GM21737 (cell line): Measurements from ENCODE around the gene THSD4.
"Not testable (repeated sequence)": the region's sequence is repeated elsewhere in the genome, so short reads cannot be mapped to it uniquely, and the experiment has no call there.

Experiments
- ATAC-seq: cut with Tn5 transposase; IDR thresholded peaks from one replicate; pipeline ENCODE4 v1.9.1; 2021; ENCODE audit warnings: mild to moderate bottlenecking, moderate library complexity; ENCODE audit not compliant: unreplicated experiment

THSD4 gene

GRCh38 chr15:71718116-71718910, 603.0 kb downstream of the THSD4 start:
- no peak for ATAC-seq

DNA sequence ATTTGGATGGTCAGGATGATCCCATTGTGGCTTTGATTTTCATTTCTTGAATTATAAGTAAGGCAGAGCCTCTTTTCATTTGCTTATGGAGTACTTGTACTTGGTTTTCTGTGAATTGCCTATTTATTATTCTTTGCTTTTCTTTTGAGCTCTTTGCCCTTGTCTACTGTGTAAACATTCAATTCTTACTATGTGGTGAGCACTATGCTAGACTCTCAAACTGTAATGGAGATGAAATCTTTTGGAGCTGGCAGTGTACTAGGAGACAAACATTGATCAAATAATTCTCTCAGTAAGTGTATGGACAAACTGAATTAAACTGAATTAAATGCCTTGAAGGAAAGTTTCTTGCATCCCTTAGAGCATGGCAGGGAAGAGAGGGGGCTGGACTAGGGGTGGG, 608.1 kb downstream of the THSD4 start:
- no peak for ATAC-seq

- not testable (repeated sequence) for ATAC-seq
These were observed 610.1 kb downstream of the THSD4 start for GRCh38 chr15:71725207-71725955.

DNA sequence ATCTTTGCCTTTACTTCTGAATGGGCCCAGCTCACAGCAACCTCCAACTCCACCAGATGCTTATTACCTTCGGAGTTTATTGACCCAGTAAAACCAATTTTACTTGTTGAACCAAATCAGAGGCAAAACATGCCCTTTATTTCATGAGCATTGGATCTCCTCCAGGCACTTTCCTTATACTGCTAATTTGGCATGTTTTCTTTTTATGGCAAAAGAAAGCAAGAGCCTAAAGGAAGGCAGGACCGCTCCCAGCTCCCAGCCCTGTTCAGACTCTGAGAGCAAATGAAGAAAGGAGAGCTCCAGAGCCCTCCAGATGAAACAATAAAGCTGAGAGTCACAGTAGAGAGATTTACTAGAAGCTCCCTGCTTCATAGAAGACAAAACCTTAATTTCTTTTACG, 613.6 kb downstream of the THSD4 start:
- ATAC-seq, result no peak

- no peak for ATAC-seq
These were observed 614.0 kb downstream of the THSD4 start for GRCh38 chr15:71729319-71729718.

- no peak for ATAC-seq
These were observed 615.2 kb downstream of the THSD4 start for GRCh38 chr15:71730277-71731144.

DNA sequence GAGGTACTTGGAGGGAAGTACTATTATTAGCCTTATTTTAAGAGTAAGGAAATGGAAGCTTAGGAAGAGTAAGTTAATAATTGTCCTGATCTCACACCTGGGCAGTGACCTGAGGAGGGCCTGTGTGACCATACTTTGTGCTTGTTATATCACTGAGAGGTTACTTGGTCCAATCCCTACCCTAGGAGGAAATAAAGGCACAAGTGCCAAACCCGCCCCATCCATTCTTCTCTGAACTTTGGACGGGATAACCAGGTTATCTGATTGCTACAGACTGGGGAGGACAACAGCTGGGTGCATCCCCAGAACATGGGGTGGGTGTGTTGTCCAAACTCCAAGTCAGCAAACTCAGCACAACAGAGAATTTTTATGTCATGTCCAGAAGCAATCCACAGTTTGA, 617.4 kb downstream of the THSD4 start:
- ATAC-seq, result no peak

- no peak for ATAC-seq
These were observed 617.9 kb downstream of the THSD4 start for GRCh38 chr15:71733122-71733521.

GRCh38 chr15:71734709-71735384, 619.6 kb downstream of the THSD4 start:
- no peak for ATAC-seq

DNA sequence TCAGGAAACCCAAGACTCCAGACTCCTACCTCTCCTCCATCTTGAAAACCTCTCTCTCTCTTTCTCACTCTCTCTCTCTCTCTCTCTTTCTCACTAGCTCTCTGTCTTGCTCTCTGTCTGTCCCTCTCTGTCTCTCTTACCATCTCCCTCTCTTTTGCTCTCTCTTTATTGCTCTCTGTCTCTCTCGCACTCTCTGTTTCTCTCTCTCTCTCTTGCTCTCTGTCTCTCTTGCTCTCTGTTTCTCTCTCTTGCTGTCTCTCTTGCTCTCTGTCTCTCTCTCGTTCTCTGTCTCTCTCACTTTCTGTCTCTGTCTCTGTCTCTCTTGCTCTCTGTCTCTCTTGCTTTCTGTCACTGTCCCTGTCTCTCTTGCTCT, 620.1 kb downstream of the THSD4 start:
- ATAC-seq, result no peak

- ATAC-seq, result no peak
These were observed 621.1 kb downstream of the THSD4 start for GRCh38 chr15:71736286-71736947.

DNA sequence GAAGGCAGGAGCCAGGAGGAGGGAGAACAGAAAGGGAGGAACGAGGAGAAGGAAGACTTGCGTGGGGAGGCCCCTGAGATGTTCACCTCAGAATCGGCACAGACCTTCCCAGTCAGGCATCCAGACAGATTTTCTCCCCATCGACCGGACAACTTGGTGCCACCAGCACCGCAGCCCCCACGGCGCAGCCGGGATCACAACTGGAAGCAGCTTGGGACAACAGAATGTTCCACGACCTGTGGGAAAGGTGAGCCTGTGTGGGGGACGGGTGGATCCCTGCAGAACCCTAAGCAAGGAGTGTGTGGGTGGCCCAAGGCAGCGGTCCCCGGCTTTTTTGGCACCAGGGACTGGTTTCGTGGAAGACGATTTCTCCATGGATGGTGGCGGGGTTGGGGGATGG, 622.5 kb downstream of the THSD4 start:
- ATAC-seq, result no peak

DNA sequence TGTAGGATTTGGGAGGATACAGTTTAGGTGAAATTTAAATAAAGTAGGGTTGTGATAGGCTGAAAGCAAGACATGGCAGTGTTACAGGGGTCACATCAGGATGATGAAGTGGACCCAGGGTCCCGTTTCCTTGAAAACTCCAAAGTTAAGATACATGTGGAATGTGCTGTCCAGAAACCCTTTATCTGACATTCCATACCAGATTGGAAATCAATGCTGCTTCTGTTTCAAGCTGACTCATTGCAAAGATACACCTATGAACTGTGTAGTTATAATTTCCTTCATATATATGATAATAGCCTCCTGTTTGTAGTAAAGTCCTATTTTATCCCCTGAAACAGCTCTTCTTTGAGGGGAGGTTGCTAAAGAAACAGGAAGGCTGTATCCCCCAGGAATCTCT, 624.1 kb downstream of the THSD4 start:
- ATAC-seq, result no peak

- ATAC-seq, result no peak
These were observed 627.7 kb downstream of the THSD4 start for GRCh38 chr15:71742964-71743363.

DNA sequence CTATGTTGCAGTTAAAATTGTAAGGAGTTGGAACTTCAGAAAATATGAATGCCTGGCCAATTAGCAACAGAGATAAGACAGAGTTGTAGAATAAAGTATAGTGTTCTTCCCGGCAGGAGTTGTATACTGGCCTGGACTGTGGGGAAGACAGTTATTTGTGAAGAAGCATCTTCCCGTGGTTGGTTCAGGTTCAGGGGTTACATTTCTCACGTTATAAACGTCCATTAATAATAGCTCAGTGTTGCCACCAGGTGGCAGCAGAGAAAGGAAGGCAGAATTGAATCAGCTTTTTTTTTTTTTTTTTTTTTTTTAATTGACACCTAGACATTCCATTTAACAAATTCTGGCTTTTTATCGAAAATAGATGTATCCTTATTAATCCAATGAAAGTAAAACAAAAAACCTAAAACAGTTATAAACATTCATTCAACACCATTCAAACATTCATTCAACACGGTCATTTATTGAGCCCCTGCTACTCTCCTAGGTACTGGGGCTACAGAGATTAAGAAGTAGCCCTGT, 628.7 kb downstream of the THSD4 start:
- ATAC-seq, result no peak

DNA sequence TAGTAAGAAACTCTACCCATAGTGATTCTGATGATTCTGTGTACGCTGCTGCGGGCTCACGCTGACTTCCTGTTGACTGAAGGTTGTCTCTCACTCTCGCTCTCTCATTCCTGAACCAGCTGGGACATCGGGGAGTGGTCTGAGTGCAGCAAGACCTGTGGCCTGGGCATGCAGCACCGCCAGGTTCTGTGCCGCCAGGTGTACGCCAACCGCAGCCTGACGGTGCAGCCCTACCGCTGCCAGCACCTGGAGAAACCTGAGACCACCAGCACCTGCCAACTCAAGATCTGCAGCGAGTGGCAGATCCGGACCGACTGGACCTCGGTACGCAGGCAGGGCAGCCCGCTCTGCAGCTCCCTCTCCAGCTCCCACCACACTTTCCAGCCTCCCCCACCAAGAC, 631.4 kb downstream of the THSD4 start:
- no peak for ATAC-seq

DNA sequence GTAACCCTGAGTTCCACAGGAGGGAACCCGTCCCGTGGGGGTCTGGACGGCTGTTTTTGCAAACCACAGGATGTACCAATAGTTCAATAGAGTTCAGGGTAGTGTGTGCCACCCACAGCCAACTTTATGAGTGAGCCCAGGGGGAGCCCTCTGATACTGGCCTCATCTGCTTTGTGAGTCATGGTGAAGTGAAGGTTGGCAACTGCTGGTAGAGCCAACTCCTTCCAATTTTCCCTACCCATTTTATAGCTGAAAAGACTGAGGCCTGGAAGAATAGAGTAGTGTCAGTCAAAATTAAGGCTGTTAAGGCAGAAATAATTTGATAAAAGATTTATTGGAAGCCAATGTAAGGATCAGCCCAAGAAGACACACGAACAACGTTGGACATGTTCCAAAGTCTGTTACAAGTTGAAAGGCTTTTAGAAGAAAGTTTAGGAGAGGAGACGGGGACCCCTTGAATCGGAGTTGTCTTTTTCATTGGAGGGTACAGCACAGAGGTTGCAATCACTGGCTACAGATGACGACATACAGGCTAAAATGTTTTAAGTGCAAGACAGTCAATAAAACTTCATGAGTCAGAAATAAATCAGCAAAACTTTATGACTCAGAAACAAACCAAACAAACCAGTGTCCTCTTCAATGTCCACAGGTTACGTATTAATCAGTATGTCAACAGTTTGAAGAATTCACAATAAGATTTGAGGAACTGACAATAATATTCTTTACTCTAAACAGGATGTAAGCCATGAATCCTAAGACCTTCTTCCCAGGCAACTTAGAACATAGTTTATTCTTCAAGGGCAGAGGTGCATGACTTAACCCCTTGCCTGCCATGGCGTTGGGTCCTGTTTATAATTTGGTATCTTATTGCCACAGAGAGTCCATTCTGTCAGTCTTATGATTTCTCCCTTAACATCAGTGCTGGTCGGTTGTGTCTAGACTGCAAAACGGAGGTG, 632.1 kb downstream of the THSD4 start:
- ATAC-seq, result no peak

DNA sequence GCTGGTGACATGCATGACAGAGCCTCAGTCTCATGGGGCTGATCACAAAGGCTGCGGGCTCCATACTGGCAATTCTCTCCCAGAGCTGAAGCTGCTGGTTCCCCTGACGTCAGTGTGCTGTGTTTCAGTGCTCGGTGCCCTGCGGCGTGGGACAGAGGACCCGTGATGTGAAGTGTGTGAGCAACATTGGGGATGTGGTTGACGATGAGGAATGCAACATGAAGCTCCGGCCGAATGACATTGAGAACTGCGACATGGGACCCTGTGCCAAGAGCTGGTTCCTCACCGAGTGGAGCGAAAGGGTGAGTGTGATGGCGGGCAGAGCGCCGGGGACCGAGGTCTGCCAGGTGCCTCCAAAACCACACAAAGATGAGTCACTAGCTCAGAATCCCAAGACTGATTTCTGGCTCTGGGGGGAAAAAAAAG, 633.0 kb downstream of the THSD4 start:
- no peak for ATAC-seq

DNA sequence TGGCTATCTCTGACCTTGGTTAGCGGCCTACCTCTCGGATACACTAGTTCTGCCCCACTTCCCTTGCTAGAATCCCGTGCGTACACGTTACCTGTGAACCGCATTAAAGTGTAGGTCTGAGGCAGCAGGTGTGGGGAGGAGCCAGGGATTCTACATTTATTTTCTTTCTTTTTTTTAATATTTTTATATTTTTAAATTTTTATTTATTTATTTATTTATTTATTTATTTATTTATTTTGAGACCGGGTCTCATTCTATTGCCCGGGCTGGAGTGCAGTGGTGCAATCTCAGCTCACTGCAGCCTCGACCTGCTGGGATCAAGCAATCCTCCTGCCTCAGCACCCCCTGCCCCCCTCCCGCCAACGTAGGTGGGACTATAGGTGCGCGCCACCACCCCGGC, 634.2 kb downstream of the THSD4 start:
- ATAC-seq, result no peak
